HepG2 (cell line): Measurements from ENCODE around the gene RALBP1. TPM values are rescaled to one million over a fixed set of nuclear protein-coding genes. Genes with fewer than 3 reads are reported as not detected.
"Not testable (repeated sequence)": the region's sequence is repeated elsewhere in the genome, so short reads cannot be mapped to it uniquely, and the experiment has no call there.

Source experiments
- ATAC-seq: fragments of 200-7000 bp; cut with Tn5 transposase; 3 replicates; pipeline ENCODE4 v1.9.1; 2020; ENCODE audit warnings: mild to moderate bottlenecking, moderate library complexity
- BruUV-seq: library from RNA; stranded (reverse); fragments of 400-500 nt; replicated peaks from 2 replicates; lab custom pipeline; 2021; lab: Mats Ljungman, UMichigan
- CTCF ChIA-PET: fragments of 300-600 bp; formaldehyde crosslinking; extraction: SDS; loops from one replicate; lab custom pipeline; 2021; ENCODE audit warnings: low total read pairs, inconsistent platforms, low intra/inter-chr PET ratio; lab: Yijun Ruan, JAX
- POLR2A ChIA-PET: fragments of 350-600 bp; sonication (Branson Sonifier 250); formaldehyde crosslinking; loops from one replicate; lab custom pipeline; 2020; ENCODE audit warnings: antibody characterized with exemption, inconsistent platforms; lab: Yijun Ruan, JAX
- DNase-seq: peaks from one replicate; pipeline ENCODE4 v3.0.0-alpha.2; 2015; ENCODE audit warnings: low spot score
- FAIRE-seq: peaks from 3 replicates; lab custom pipeline; 2011; peaks lifted over from hg19 to GRCh38; lab: Jason Lieb, UNC
- H2AFZ ChIP-seq: one replicate; pipeline ENCODE4 v1.6.1; 2011; ENCODE audit warnings: low read length, inconsistent platforms
- H3K27ac ChIP-seq: fragments of 300-600 bp; 3 replicates; pipeline ENCODE4 v1.8.0; 2011; ENCODE audit warnings: mixed run types, mild to moderate bottlenecking, mixed read lengths, low read length, inconsistent platforms; ENCODE audit not compliant: insufficient read depth; ENCODE audit errors: extremely low read length
- H3K27me3 ChIP-seq, 2 experiments: fragments of 200-600 bp in 1 of 2; 2 replicates in 1 of 2; 3 replicates in 1 of 2; pipeline versions ENCODE4 v1.6.0 to v1.8.0; 2011; ENCODE audit warnings: low read length in 2 of 2, mild to moderate bottlenecking in 2 of 2, moderate library complexity in 2 of 2, inconsistent platforms in 1 of 2; ENCODE audit not compliant: insufficient read depth in 2 of 2, control insufficient read depth in 1 of 2
- H3K36me3 ChIP-seq, 2 experiments: fragments of 200-600 bp in 1 of 2; replicated peaks in 1 of 2; 2 replicates in 1 of 2; 3 replicates in 1 of 2; pipeline versions ENCODE4 v1.5.1 to v1.8.0; 2011; ENCODE audit warnings: low read length in 2 of 2, inconsistent platforms in 1 of 2; ENCODE audit not compliant: insufficient read depth in 2 of 2, control insufficient read depth in 1 of 2
- H3K4me1 ChIP-seq: 2 replicates; pipeline ENCODE4 v1.5.1; 2012; ENCODE audit warnings: low read length, inconsistent platforms; ENCODE audit not compliant: insufficient read depth
- H3K4me2 ChIP-seq: 2 replicates; pipeline ENCODE4 v1.6.0; 2011; ENCODE audit warnings: low read depth, low read length, inconsistent platforms
- H3K4me3 ChIP-seq, 3 experiments: fragments of 200-600 bp in 1 of 3; sonication (generic), shearing (Covaris generic) in 1 of 3; replicated peaks in 1 of 3; 2 replicates each; pipeline ENCODE4 v1.5.1; 2011 to 2016; ENCODE audit warnings: low read length in 3 of 3, inconsistent platforms in 2 of 3, low read depth in 2 of 3, mild to moderate bottlenecking in 2 of 3, control low read depth in 1 of 3, mixed read lengths in 1 of 3; ENCODE audit not compliant: insufficient read depth in 1 of 3
- H3K79me2 ChIP-seq: one replicate; pipeline ENCODE4 v1.6.1; 2011; ENCODE audit warnings: low read length, inconsistent platforms; ENCODE audit not compliant: insufficient read depth
- H3K9ac ChIP-seq: 2 replicates; pipeline ENCODE4 v1.6.0; 2011; ENCODE audit warnings: mild to moderate bottlenecking, low read depth, low read length, inconsistent platforms; ENCODE audit not compliant: insufficient read depth
- H3K9me3 ChIP-seq: 2 replicates; pipeline ENCODE4 v1.5.1; 2012; ENCODE audit warnings: mild to moderate bottlenecking, low read length
- H4K20me1 ChIP-seq: 2 replicates; pipeline ENCODE4 v1.6.0; 2011; ENCODE audit warnings: inconsistent platforms, mild to moderate bottlenecking, low read length, moderate library complexity; ENCODE audit not compliant: insufficient read depth
- CENPX ChIP-seq: sonication (generic); formaldehyde crosslinking; IDR thresholded peaks from 2 replicates; pipeline ENCODE4 v1.9.0; 2021; ENCODE audit warnings: mild to moderate bottlenecking, missing genetic modification reagents, moderate library complexity
- FOXA3 ChIP-seq: IDR thresholded peaks from 2 replicates; pipeline ENCODE4 v1.6.1; 2016; ENCODE audit warnings: missing genetic modification reagents, missing compliant biosample characterization
- FOXP1 ChIP-seq, 2 experiments: fragments of 450-650 bp in 1 of 2; IDR thresholded peaks; 2 replicates each; pipeline ENCODE4 v1.6.1; 2017 to 2018; ENCODE audit warnings: antibody characterized with exemption in 1 of 2
- IRF1 ChIP-seq: sonication (generic); formaldehyde crosslinking; IDR thresholded peaks from 2 replicates; pipeline ENCODE4 v1.4.0; 2020; ENCODE audit warnings: low read depth, mild to moderate bottlenecking, missing genetic modification reagents
- ZNF232 ChIP-seq: sonication (generic); formaldehyde crosslinking; IDR thresholded peaks from 2 replicates; pipeline ENCODE4 v1.4.0; 2020; ENCODE audit warnings: missing genetic modification reagents, borderline replicate concordance
- ZNF7 ChIP-seq: IDR thresholded peaks from 2 replicates; pipeline ENCODE4 v1.6.1; 2016; ENCODE audit warnings: missing biosample characterization, missing genetic modification reagents
- WGBS: methylation state at CpG from one replicate; pipeline ENCODE4 v1.1.6; 2017; ENCODE audit warnings: low lambda C conversion rate; 5-methylcytosine and 5-hydroxymethylcytosine counted together
- in situ Hi-C: cut with HindIII; loops from 2 replicates; pipeline ENCODE4 v1.10.0; 2017; ENCODE audit warnings: low pct_unique_long_range_greater_than_20kb; ENCODE audit not compliant: extremely low pct_ligation_motif_present
- intact Hi-C: fragments of 100-400 bp; cut with micrococcal nuclease; formaldehyde crosslinking; loops from one replicate; pipeline ENCODE4 v1.10.0; 2022; ENCODE audit not compliant: unreplicated experiment
- polyA plus RNA-seq, 8 experiments: library from polyadenylated mRNA; depleted of rRNA in 3 of 8; stranded (reverse) in 7 of 8; unstranded in 1 of 8; fragments of >200 nt; fragmentation: Illumina TruSeq in 4 of 8; extraction: Trizol in 4 of 8; gene quantifications; 2 replicates each; pipeline versions ENCODE4 v1.2.1 to v1.2.3, GENCODE V29; 2011 to 2016; ENCODE audit warnings: low read depth in 4 of 8, missing spikeins in 1 of 8, mixed read lengths in 1 of 8; ENCODE audit not compliant: insufficient read depth in 1 of 8
- total RNA-seq, 5 experiments: library from RNA; depleted of rRNA; stranded (reverse); fragments of >200 nt; fragmentation: Illumina TruSeq; extraction: Trizol; gene quantifications; 2 replicates each; pipeline ENCODE4 v1.2.3, GENCODE V29; 2016; ENCODE audit warnings: low read depth in 1 of 5
- TF ChIP-seq, protein P1 (sequence below): sonication (generic); formaldehyde crosslinking; IDR thresholded peaks from 2 replicates; pipeline ENCODE4 v1.4.0; 2020; ENCODE audit warnings: mild to moderate bottlenecking, missing genetic modification reagents, borderline replicate concordance
- TF ChIP-seq, protein P2 (sequence below), 2 experiments: sonication (generic) in 1 of 2; formaldehyde crosslinking in 1 of 2; IDR thresholded peaks; 2 replicates each; pipeline versions ENCODE4 v1.5.1 to v1.6.1; 2011 to 2020; ENCODE audit warnings: borderline replicate concordance in 1 of 2, low read depth in 1 of 2, low read length in 1 of 2, mild to moderate bottlenecking in 1 of 2, missing genetic modification reagents in 1 of 2, moderate library complexity in 1 of 2

RALBP1 gene
- total and polyA plus RNA-seq, 2 of the 13 experiments (the other 11 are each of a cell fraction or from before 2014, with no cell fraction given) = 24.5 to 33.1 TPM

- FAIRE-seq, intact Hi-C loops: not testable (repeated sequence)
- 75% methylated on average over 2 of the region's 2 CpGs for WGBS
Measured at GRCh38 chr18:9484856-9485255, 9.5 kb downstream of the RALBP1 start.

DNA sequence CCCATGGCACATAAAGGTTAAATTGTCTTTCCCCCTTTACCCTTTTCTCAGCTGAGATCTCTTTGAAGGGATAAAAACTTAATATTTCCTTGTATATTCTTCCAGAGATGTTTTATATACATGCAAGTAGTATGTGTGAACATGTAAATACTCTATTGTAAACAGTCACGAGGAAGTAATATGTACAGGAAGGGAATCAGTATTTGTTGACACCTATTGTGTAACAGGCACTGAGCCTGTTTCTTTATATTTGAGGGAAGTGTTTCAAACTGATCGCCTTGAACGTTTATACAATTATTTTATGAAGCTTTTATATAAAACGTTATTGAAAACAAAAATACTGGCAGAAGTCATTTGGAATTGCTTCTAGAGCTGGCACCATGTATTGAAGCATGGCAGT lies 13.2 kb downstream of the RALBP1 start:
- Histone ChIP-seq H3K27me3 (no peaks in the 10 kb centered on the region), H3K79me2 (peaks cover 60% of the 10 kb centered on the region), H3K9ac (no peak overlapping the region), H3K36me3 (no peaks in the 10 kb centered on the region), H3K27ac (no peak overlapping the region), H3K4me2 (no peak overlapping the region), H3K4me1 (peaks cover 21% of the 10 kb centered on the region), H3K4me3 (no peak overlapping the region), H3K9me3 (no peaks in the 10 kb centered on the region), H4K20me1 (no peaks in the 10 kb centered on the region), H2AFZ (no peak overlapping the region)
- ATAC-seq (no peak), DNase-seq (no peak), FAIRE-seq (no peak)
- POLR2A ChIA-PET = no interaction called here
- CTCF ChIA-PET = no interaction called here
- intact Hi-C loops = no loop called here
- no TSS peak for BruUV-seq
- 52% methylated on average over 4 of the region's 4 CpGs for WGBS
- in situ Hi-C loops = no loop called here
- TF ChIP-seq FOXP1 (IDR thresholded peaks at IDR 0.05) (no peak), FOXP1 (CRISPR knock-in tag; IDR thresholded peaks at IDR 0.05) (peak; percentile 32; the same call in 1 of the 2 replicates), IRF1 (CRISPR knock-in tag) (no peak), FOXA3 (CRISPR knock-in tag) (peak; percentile 26; the same call in 1 of the 2 replicates), CENPX (CRISPR knock-in tag) (no peak), ZNF232 (CRISPR knock-in tag) (no peak), ZNF7 (CRISPR knock-in tag) (no peak)
- TF ChIP-seq, protein P1, sequence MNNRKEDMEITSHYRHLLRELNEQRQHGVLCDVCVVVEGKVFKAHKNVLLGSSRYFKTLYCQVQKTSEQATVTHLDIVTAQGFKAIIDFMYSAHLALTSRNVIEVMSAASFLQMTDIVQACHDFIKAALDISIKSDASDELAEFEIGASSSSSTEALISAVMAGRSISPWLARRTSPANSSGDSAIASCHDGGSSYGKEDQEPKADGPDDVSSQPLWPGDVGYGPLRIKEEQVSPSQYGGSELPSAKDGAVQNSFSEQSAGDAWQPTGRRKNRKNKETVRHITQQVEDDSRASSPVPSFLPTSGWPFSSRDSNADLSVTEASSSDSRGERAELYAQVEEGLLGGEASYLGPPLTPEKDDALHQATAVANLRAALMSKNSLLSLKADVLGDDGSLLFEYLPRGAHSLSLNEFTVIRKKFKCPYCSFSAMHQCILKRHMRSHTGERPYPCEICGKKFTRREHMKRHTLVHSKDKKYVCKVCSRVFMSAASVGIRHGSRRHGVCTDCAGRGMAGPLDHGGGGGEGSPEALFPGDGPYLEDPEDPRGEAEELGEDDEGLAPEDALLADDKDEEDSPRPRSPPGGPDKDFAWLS = no peak

More at GRCh38 chr18:9484856-9485255, 9.5 kb downstream of the RALBP1 start:
- H3K4me1 ChIP-seq = peaks cover 21% of the 10 kb centered on the region
- DNase-seq, H3K36me3 ChIP-seq, H4K20me1 ChIP-seq, H3K4me3 ChIP-seq, H2AFZ ChIP-seq, H3K27ac ChIP-seq, BruUV-seq, POLR2A ChIA-PET, CTCF ChIA-PET, H3K9ac ChIP-seq, ATAC-seq, H3K9me3 ChIP-seq, H3K27me3 ChIP-seq, H3K4me2 ChIP-seq, in situ Hi-C loops: not testable (repeated sequence)
- peaks cover 74% of the 10 kb centered on the region for H3K79me2 ChIP-seq
- TF ChIP-seq, protein P2, sequence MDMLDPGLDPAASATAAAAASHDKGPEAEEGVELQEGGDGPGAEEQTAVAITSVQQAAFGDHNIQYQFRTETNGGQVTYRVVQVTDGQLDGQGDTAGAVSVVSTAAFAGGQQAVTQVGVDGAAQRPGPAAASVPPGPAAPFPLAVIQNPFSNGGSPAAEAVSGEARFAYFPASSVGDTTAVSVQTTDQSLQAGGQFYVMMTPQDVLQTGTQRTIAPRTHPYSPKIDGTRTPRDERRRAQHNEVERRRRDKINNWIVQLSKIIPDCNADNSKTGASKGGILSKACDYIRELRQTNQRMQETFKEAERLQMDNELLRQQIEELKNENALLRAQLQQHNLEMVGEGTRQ (IDR thresholded peaks at IDR 0.05; ENCODE audit: low read depth, low read length) = not testable (repeated sequence)
- TF ChIP-seq, protein P2 (CRISPR knock-in tag; IDR thresholded peaks at IDR 0.05; ENCODE audit: borderline replicate concordance) = peak; percentile 36; the same call in 1 of the 2 replicates
